K562 (cell line): ENCODE results near the gene HBP1. TPM values are rescaled to one million over a fixed set of nuclear protein-coding genes. Genes with fewer than 3 reads are reported as not detected.
"Not testable (repeated sequence)": the region's sequence is repeated elsewhere in the genome, so short reads cannot be mapped to it uniquely, and the experiment has no call there.

Experiments
- ATAC-seq: fragments of 200-7000 bp; cut with Tn5 transposase; 3 replicates; pipeline ENCODE4 v1.9.1; 2020; ENCODE audit warnings: moderate library complexity
- BruUV-seq: library from RNA; stranded (reverse); fragments of 400-500 nt; replicated peaks from 2 replicates; lab custom pipeline; 2021; lab: Mats Ljungman, UMichigan
- CTCF ChIA-PET: fragments of 300-600 bp; formaldehyde crosslinking; extraction: SDS; loops from one replicate; lab custom pipeline; 2021; ENCODE audit warnings: low intra/inter-chr PET ratio; lab: Yijun Ruan, JAX
- POLR2A ChIA-PET: fragments of 300-600, 350-650 bp; sonication (Branson Sonifier 250); formaldehyde crosslinking; extraction: SDS; loops from one replicate; lab custom pipeline; 2021; ENCODE audit warnings: antibody characterized with exemption, inconsistent platforms; lab: Yijun Ruan, JAX
- DNase-seq, 4 experiments: peaks; one replicate each; pipeline versions ENCODE4 v3.0.0 to v3.0.0-alpha.2; 2011 to 2018; ENCODE audit warnings: low spot score in 3 of 4, mixed read lengths in 3 of 4; ENCODE audit errors: extremely low read depth in 1 of 4
- FAIRE-seq: peaks from 2 replicates; lab custom pipeline; 2011; peaks lifted over from hg19 to GRCh38; lab: Jason Lieb, UNC
- H2AFZ ChIP-seq: 2 replicates; pipeline ENCODE4 v1.6.0; 2011; ENCODE audit warnings: low read depth, low read length, control low read depth, inconsistent platforms
- H3K27ac ChIP-seq: fragments of 200-600 bp; 3 replicates; pipeline ENCODE4 v1.8.0; 2011; ENCODE audit warnings: low read depth, mild to moderate bottlenecking, control low read depth, inconsistent platforms, low read length, moderate library complexity, mixed read lengths; ENCODE audit errors: extremely low read depth
- H3K27me3 ChIP-seq, 2 experiments: fragments of 300-600 bp in 1 of 2; 2 replicates in 1 of 2; 3 replicates in 1 of 2; pipeline versions ENCODE4 v1.6.0 to v1.8.0; 2011; ENCODE audit warnings: inconsistent platforms in 2 of 2, low read length in 2 of 2, mild to moderate bottlenecking in 1 of 2, mixed read lengths in 1 of 2, moderate library complexity in 1 of 2; ENCODE audit not compliant: control insufficient read depth in 2 of 2, insufficient read depth in 2 of 2
- H3K36me3 ChIP-seq: fragments of 300-600 bp; 3 replicates; pipeline ENCODE4 v1.8.0; 2011; ENCODE audit warnings: mild to moderate bottlenecking, low read length, inconsistent platforms; ENCODE audit not compliant: control insufficient read depth, insufficient read depth
- H3K4me1 ChIP-seq, 2 experiments: fragments of 200-600 bp in 1 of 2; replicated peaks in 1 of 2; 2 replicates in 1 of 2; 3 replicates in 1 of 2; pipeline versions ENCODE4 v1.5.1 to v1.8.0; 2011; ENCODE audit warnings: inconsistent platforms in 2 of 2, low read length in 2 of 2, mild to moderate bottlenecking in 1 of 2, mixed read lengths in 1 of 2, moderate library complexity in 1 of 2; ENCODE audit not compliant: control insufficient read depth in 2 of 2, insufficient read depth in 2 of 2
- H3K4me2 ChIP-seq: 2 replicates; pipeline ENCODE4 v1.6.1; 2011; ENCODE audit warnings: low read length, control low read depth, inconsistent platforms, mixed read lengths; ENCODE audit not compliant: insufficient read depth
- H3K4me3 ChIP-seq: fragments of 200-600 bp; sonication (generic), shearing (Covaris generic); 2 replicates; pipeline ENCODE4 v1.5.1; 2016; ENCODE audit warnings: control low read depth, inconsistent platforms
- H3K79me2 ChIP-seq: fragments of 200-600 bp; 3 replicates; pipeline ENCODE4 v1.8.0; 2011; ENCODE audit warnings: low read length, inconsistent platforms; ENCODE audit not compliant: control insufficient read depth, insufficient read depth
- H3K9ac ChIP-seq, 2 experiments: 2 replicates each; pipeline versions ENCODE4 v1.6.0 to v1.6.1; 2011; ENCODE audit warnings: low read depth in 2 of 2, low read length in 2 of 2, control low read depth in 1 of 2, inconsistent platforms in 1 of 2, mild to moderate bottlenecking in 1 of 2, mixed read lengths in 1 of 2; ENCODE audit not compliant: insufficient read depth in 1 of 2
- H3K9me1 ChIP-seq: one replicate; pipeline ENCODE4 v1.6.0; 2011; ENCODE audit warnings: inconsistent platforms, mild to moderate bottlenecking, low read length, moderate library complexity; ENCODE audit not compliant: control insufficient read depth, insufficient read depth
- H3K9me3 ChIP-seq: replicated peaks from 2 replicates; pipeline ENCODE4 v1.5.1; 2011; ENCODE audit warnings: low read depth, low read length, inconsistent platforms; ENCODE audit not compliant: control insufficient read depth, insufficient read depth
- H4K20me1 ChIP-seq: replicated peaks from 2 replicates; pipeline ENCODE4 v1.6.1; 2011; ENCODE audit warnings: low read length, inconsistent platforms, mixed read lengths; ENCODE audit not compliant: control insufficient read depth, insufficient read depth
- BCOR ChIP-seq: fragments of 450-650 bp; IDR thresholded peaks from 2 replicates; pipeline ENCODE4 v1.6.1; 2016
- CEBPB ChIP-seq: fragments of 450-650 bp; IDR thresholded peaks from 2 replicates; pipeline ENCODE4 v1.6.1; 2016; ENCODE audit warnings: missing genetic modification characterization, missing compliant biosample characterization
- CEBPG ChIP-seq, 3 experiments: fragments of 200-800 bp in 1 of 3; sonication (Bioruptor generic) in 1 of 3; sonication (generic) in 1 of 3; formaldehyde crosslinking in 1 of 3; IDR thresholded peaks in 2 of 3; conservative IDR thresholded peaks in 1 of 3; 2 replicates each; pipeline versions ENCODE4 v1.6.1 to v1.8.0; 2016 to 2022; ENCODE audit warnings: missing compliant biosample characterization in 2 of 3, missing genetic modification characterization in 2 of 3, mild to moderate bottlenecking in 1 of 3, missing genetic modification reagents in 1 of 3
- HDAC6 ChIP-seq: IDR thresholded peaks from 2 replicates; pipeline ENCODE4 v1.6.1; 2012; ENCODE audit warnings: low read depth, mild to moderate bottlenecking, control low read depth, inconsistent platforms, low read length, moderate library complexity
- KDM1A ChIP-seq, 2 experiments: fragments of 450-650 bp; IDR thresholded peaks; 2 replicates each; pipeline ENCODE4 v1.6.1; 2016; ENCODE audit warnings: mild to moderate bottlenecking in 2 of 2
- NCOR1 ChIP-seq: fragments of 450-650 bp; IDR thresholded peaks from 2 replicates; pipeline ENCODE4 v1.6.1; 2016; ENCODE audit warnings: mild to moderate bottlenecking, moderate library complexity
- PHTF2 ChIP-seq: fragments of 250-450 bp; sonication (Bioruptor Pico); IDR thresholded peaks from 2 replicates; pipeline ENCODE4 v1.5.0; 2021; ENCODE audit warnings: mild to moderate bottlenecking
- XRCC5 ChIP-seq: fragments of 200-400 bp; formaldehyde crosslinking; IDR thresholded peaks from 2 replicates; pipeline ENCODE4 v1.6.1; 2017; ENCODE audit warnings: low read depth, mild to moderate bottlenecking, low read length
- ZNF165 ChIP-seq: fragments of 250-450 bp; sonication (Bioruptor Pico); IDR thresholded peaks from 2 replicates; pipeline ENCODE4 v1.4.0; 2020; ENCODE audit warnings: borderline replicate concordance
- ZNF57 ChIP-seq: fragments of 450-650 bp; formaldehyde crosslinking; IDR thresholded peaks from 2 replicates; pipeline ENCODE4 v1.4.0; 2020; ENCODE audit warnings: mild to moderate bottlenecking, moderate library complexity
- WGBS: fragments of 100-300 bp; shearing (Covaris generic); methylation state at CpG from one replicate; pipeline ENCODE4 v1.1.6; 2016; ENCODE audit warnings: low coverage, mixed read lengths; ENCODE audit not compliant: insufficient coverage; ENCODE audit errors: missing lambda C conversion rate; 5-methylcytosine and 5-hydroxymethylcytosine counted together
- in situ Hi-C: fragments of 300-500 bp; cut with MboI; formaldehyde crosslinking; loops from 4 replicates; pipeline ENCODE4 v1.15.0; 2018; ENCODE audit warnings: inconsistent platforms, mixed read lengths
- intact Hi-C: fragments of 100-400 bp; cut with micrococcal nuclease; formaldehyde crosslinking; loops from 2 replicates; pipeline ENCODE4 v1.14.2; 2022
- polyA plus RNA-seq, 8 experiments: library from polyadenylated mRNA; depleted of rRNA in 4 of 8; stranded (reverse) in 5 of 8; unstranded in 3 of 8; fragments of >200 nt; fragmentation: Nextera tagmentation in 2 of 8; fragmentation: Illumina TruSeq in 1 of 8; extraction: Ambion mirVana in 2 of 8; extraction: Trizol in 1 of 8; gene quantifications; 2 replicates each; pipeline versions ENCODE4 v1.2.1 to v1.2.3, GENCODE V29; 2011 to 2014; ENCODE audit warnings: inconsistent platforms in 1 of 8, missing spikeins in 1 of 8
- total RNA-seq, 7 experiments: library from RNA; depleted of rRNA in 6 of 7; stranded (reverse); fragments of >200 nt in 6 of 7; fragmentation: Illumina TruSeq in 2 of 7; extraction: Trizol in 2 of 7; gene quantifications; 2 replicates each; pipeline versions ENCODE4 v1.2.1 to v1.2.3, GENCODE V29; 2011 to 2021; ENCODE audit warnings: low replicate concordance in 1 of 7

The HBP1 gene
- total and polyA plus RNA-seq, 9 of the 15 experiments (the other 6 are each of a cell fraction or from before 2014, with no cell fraction given): 18.7 to 59.9 (median 27.0) TPM

- no peak for TF ChIP-seq HDAC6
- peak; percentile 72 for TF ChIP-seq CEBPB (tag)
- no peak for TF ChIP-seq XRCC5
- TF ChIP-seq KDM1A (IDR thresholded peaks at IDR 0.05): peak; percentile 56 to 69
- peak; percentile 91 for TF ChIP-seq BCOR
- TF ChIP-seq NCOR1: no peak
Observed at GRCh38 chr7:107219563-107220244, 50.9 kb downstream of the HBP1 start (continued).

GRCh38 chr7:107220356-107220755, 51.6 kb downstream of the HBP1 start:
- 0 out of 2 replicates have a peak, but pooled peaks cover 4% of the 10 kb centered on the region for H4K20me1 ChIP-seq
- no peak for DNase-seq
- in situ Hi-C loops: loop anchor here (25.0 kb wide), 1 partner anchor 917 kb away; the partner anchor contains the start of gene LAMB4
- 72% methylated on average over 5 of the region's 5 CpGs for WGBS
- no peaks in the 10 kb centered on the region for H3K36me3 ChIP-seq
- H3K9me1 ChIP-seq: no peaks in the 10 kb centered on the region
- peak; percentile 31; the same call in 2 of the 3 replicates for ATAC-seq
- H3K27me3 ChIP-seq: no peaks in the 10 kb centered on the region
- ChIA-PET POLR2A (interaction anchor here (0.9 to 1.5 kb wide), 4 partner anchors 9 to 52 kb away, joined by 3 to 4 read pairs (median 3); partner anchors contain the start of gene HBP1), CTCF (no interaction called here)
- H3K4me3 ChIP-seq: no peak overlapping the region
- TF ChIP-seq PHTF2 (CRISPR knock-in tag): no peak
- TF ChIP-seq ZNF165 (CRISPR knock-in tag): no peak
- no peak for TF ChIP-seq CEBPG (CRISPR knock-in tag; IDR thresholded peaks at IDR 0.05)
- no peak for TF ChIP-seq CEBPG (tag; conservative IDR thresholded peaks at IDR 0.05 in 1 of 2, IDR thresholded peaks at IDR 0.05 in 1 of 2)
- TF ChIP-seq ZNF57 (CRISPR knock-in tag): no peak
- TF ChIP-seq, all 486 proteins: peak for 0
- no peaks in the 10 kb centered on the region for H3K9me3 ChIP-seq
- FAIRE-seq: no peak
- no TSS peak for BruUV-seq
- H3K4me1 ChIP-seq: no peaks in the 10 kb centered on the region
- H3K27ac ChIP-seq: no peak overlapping the region
- no peak overlapping the region for H3K4me2 ChIP-seq
- intact Hi-C loops: no loop called here
- H3K79me2 ChIP-seq: no peaks in the 10 kb centered on the region
- no peak overlapping the region for H2AFZ ChIP-seq
- no peak overlapping the region for H3K9ac ChIP-seq

DNA sequence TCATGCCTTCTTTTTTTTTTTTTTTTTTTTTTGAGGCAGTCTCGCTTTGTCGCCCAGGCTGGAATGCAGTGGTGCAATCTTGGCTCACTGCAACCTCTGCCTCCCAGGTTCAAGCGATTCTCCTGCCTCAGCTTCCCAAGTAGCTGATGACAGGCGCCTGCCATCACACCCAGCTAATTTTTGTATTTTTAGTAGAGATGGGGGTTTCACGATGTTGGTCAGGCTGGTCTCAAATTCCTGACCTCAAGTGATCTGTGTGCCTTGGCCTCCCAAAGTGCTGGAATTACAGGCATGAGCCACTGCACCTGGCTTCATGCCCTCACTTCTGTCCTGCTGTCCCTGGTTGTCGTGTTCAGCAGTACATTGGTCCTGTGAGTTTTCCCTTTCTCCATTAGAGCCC, 52.0 kb downstream of the HBP1 start:
- H3K27me3 ChIP-seq, FAIRE-seq, H3K4me3 ChIP-seq, CTCF ChIA-PET, intact Hi-C loops, H3K9ac ChIP-seq, H2AFZ ChIP-seq, H3K4me1 ChIP-seq, H3K79me2 ChIP-seq, H3K9me1 ChIP-seq, BruUV-seq, H3K9me3 ChIP-seq, DNase-seq, H3K36me3 ChIP-seq, H4K20me1 ChIP-seq, H3K4me2 ChIP-seq, ATAC-seq, H3K27ac ChIP-seq: not testable (repeated sequence)
- in situ Hi-C loops: loop anchor here (25.0 kb wide), 1 partner anchor 916 kb away; the partner anchor contains the start of gene LAMB4
- POLR2A ChIA-PET: interaction anchor here (0.9 to 1.5 kb wide), 4 partner anchors 8 to 52 kb away, joined by 3 to 4 read pairs (median 3); partner anchors contain the start of gene HBP1
- WGBS: 80% methylated on average over 3 of the region's 6 CpGs
